Activated CD4-positive, CD25-positive, alpha-beta regulatory T cell treated with anti-CD3 and anti-CD28 coated beads, Interleukin-2, amount 50 U/mL, for 24 hours (primary cell): ENCODE results near the gene MIEF2.
"Not testable (repeated sequence)": the region's sequence is repeated elsewhere in the genome, so short reads cannot be mapped to it uniquely, and the experiment has no call there.

Experiments used
- ATAC-seq, 2 donors: fragments of 150-1000 bp; cut with Tn5 transposase; one replicate each; pipeline ENCODE4 v1.10.0; 2021; ENCODE audit warnings: mild to moderate bottlenecking in 1 of 2, moderate library complexity in 1 of 2

The MIEF2 gene

DNA sequence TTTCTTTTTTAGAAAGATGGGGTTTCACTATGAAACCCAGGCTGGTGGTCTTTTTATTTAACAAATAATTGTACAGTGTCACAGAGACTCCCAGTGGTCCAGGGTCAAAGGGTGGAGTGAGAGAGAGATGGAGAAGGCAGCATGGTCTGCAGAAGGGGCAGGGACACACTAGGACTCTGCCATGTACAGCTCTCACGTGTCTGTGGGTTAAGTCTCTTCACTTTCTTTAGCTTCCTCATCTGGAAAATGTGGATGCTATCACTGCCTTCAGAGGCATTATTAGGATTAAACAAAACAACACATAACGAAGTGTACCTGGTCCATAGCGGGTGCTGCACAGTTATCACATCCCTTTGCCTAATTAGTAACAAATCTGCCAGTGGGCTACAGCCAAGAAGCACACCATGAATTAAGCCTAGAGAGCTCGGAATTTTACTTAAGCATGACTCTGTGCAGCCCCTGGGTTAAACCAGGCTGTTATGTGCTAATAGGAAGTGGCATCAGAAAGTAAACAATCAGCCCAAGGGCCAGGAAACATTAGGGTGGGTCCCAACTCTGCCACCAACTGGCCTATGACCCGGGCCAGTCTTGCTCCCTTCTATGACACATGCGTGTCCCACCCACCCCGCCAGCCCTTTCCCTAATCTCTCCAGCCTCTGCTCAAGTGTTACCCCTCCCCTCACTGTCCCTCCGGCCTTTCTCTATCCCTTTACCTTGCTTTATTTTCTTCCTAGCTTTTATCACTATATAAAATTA, 40.4 kb downstream of the MIEF2 start:
- ATAC-seq, result no peak

DNA sequence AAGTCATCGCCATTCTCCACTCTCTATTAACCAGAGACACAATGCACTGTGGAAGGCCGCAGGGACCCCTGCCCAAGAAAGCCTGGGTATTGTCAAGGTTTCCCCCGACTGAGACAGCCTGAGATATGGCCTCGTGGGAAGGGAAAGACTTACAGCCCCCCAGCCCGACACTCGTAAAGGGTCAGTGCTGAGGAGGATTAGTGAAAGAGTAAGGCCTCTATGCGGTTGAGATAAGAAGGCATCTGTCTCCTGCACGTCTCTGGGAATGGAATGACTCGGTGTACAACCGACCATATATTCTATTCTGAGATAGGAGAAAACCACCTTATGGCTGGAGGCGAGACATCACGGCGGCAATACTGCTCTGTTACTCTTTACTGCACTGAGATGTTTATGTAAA, 42.7 kb downstream of the MIEF2 start:
- not testable (repeated sequence) for ATAC-seq

DNA sequence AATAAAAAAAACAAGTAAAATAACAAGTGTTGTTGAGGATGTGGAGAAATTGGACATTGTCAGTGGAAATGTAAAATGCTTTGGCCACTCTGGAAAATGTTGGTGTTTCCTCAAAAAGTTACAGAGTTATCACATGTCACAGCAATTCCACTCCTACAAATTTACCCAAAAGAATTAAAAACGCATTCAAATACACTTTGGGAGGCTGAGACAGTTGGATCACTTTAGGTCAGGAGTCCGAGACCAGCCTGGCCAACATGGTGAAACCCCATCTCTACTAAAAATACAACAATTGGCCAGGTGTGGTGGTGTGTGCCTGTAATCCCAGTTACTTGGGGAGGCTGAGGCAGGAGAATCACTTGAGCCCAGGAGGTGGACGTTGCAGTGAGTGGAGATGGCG, 48.7 kb downstream of the MIEF2 start:
- ATAC-seq, result no peak

DNA sequence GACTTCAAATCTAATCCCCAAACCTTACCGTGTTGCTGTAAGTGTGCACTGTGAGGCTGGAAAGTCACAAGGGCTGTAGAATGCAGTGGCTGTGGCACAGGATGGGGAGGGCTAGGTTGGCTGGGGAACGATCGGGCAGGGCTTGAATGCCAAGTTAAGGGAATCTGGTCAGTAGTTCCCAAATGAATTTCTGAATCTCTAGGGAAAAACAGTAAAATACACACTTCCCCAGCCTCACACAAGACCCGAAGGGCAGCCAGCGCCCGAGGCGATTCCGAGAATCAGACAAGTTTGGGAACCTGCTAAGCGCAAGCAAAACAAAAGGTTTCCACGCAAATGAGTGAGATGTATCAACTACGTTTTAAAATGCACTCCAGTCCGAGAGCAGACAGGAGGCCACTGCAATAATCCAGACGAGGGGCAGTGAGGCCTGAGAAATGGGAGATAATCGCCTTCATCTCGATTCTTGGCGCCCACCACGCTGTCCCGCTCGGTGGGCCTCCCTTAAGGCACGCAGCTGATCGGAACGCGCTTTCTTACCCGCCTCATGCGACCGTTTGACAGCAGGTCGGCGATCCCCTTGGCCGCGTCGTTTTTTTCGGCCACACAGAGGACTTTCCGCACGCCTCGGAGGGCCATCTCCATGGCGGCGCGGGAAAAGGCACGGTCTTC, 53.7 kb downstream of the MIEF2 start:
- no peak for ATAC-seq

DNA sequence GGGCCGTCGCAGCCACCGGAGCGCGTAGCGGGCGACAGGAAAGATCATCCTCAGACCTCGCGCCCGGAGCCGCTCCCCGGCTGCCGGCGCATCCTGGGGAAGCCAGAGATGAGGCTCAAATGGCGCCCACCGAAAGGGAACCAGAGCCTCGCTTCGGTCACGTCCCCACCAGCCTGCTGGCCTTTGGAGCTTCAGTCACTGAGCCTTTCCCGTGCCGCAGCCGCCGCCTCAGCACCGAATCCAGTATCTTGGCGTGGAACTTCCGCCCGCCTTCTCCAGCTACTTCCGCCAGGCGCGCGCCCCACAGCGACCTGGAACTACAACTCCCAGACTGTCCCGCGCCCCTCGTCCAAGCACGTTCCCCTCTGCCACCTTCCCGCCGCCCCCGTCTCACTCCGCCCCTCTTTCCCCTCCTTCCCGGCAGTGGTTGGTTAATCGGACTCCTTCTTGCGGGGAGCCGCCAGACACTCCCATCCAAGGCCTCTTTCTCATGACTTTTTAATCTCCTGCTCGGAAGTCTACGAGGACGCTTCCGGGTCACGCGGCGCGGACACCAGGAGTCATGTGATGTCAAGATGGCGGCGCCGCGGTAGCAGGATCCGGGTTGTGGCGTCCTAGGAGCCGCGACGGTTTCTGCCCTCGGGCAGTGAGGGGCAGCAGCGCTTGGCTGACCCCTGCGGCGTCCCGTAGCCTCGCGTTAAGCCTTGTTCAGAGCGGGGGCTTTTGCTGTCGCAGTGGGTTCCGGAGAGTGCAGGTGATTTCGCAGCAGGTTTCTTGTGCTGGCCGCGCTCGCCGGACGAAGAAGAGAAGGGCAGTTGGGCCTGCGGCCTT, 54.5 kb downstream of the MIEF2 start, which contains the start of the genes SMCR8 and TOP3A:
Gene SMCR8 (plus strand): TSS at position 563 of the 831 bp plus-strand sequence. CDS start 497 bp downstream, outside the sequence.
Gene TOP3A (minus strand): TSS at position 264 of the 831 bp plus-strand sequence. CDS start 216 bp downstream, at position 48.
- ATAC-seq, result peak; percentile 97

DNA sequence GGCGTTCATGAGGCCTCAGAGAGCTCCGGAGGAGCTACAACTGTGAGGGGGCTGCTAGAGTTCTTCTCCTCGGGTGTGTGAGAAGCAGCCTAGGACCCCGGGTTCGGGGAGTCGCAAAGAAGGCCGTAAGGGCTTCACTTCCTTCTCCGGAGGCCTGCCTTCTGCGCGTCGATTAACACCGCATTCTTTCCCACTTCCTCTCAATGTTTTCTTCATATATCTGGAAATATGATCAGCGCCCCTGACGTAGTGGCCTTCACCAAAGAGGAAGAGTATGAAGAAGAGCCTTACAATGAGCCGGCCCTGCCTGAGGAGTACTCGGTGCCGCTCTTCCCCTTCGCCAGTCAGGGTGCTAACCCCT, 55.1 kb downstream of the MIEF2 start:
- ATAC-seq, result no peak

DNA sequence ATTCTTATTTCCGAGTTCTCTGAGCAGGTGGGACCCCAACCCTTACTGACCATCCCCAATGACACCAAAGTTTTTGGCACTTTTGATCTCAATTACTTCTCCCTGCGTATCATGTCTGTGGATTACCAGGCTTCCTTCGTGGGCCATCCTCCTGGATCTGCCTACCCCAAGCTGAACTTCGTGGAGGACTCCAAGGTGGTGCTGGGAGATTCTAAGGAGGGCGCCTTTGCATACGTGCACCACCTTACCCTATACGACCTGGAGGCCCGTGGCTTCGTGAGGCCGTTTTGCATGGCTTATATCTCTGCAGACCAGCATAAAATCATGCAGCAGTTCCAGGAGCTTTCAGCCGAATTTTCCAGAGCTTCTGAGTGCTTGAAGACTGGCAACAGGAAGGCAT, 55.5 kb downstream of the MIEF2 start:
- no peak for ATAC-seq
